PC-9 (cell line): Measurements from ENCODE around the gene LTBP3. TPM values are rescaled to one million over a fixed set of nuclear protein-coding genes. Genes with fewer than 3 reads are reported as not detected.

Experiments used
- BruUV-seq: library from RNA; stranded (reverse); fragments of 400-500 nt; replicated peaks from 2 replicates; lab custom pipeline; 2021; lab: Mats Ljungman, UMichigan
- CTCF ChIA-PET: fragments of 300-600 bp; sonication (Branson Sonifier 250); formaldehyde crosslinking; loops from one replicate; lab custom pipeline; 2022; ENCODE audit warnings: antibody characterized with exemption; lab: Charles Lee
- POLR2A ChIA-PET: fragments of 300-600 bp; sonication (Branson Sonifier 250); formaldehyde crosslinking; loops from one replicate; lab custom pipeline; 2022; ENCODE audit warnings: antibody characterized with exemption; ENCODE audit not compliant: unreplicated experiment; lab: Charles Lee
- DNase-seq, 2 experiments: peaks; one replicate each; pipeline versions ENCODE4 v3.0.0 to v3.0.0-alpha.2; 2015 to 2022; ENCODE audit warnings: mixed read lengths in 1 of 2
- H2AFZ ChIP-seq: fragments of 200-600 bp; sonication (generic); 2 replicates; pipeline ENCODE4 v1.8.1; 2017; ENCODE audit warnings: antibody characterized with exemption
- H3F3A ChIP-seq: fragments of 200-600 bp; sonication (generic); 2 replicates; pipeline ENCODE4 v1.8.1; 2017; ENCODE audit warnings: antibody characterized with exemption, mild to moderate bottlenecking, low read depth; ENCODE audit not compliant: insufficient read depth
- H3K27ac ChIP-seq: fragments of 200-600 bp; sonication (generic); 2 replicates; pipeline ENCODE4 v1.6.1; 2016; ENCODE audit warnings: mixed run types
- H3K27me3 ChIP-seq: fragments of 200-600 bp; sonication (generic); 2 replicates; pipeline ENCODE4 v1.6.1; 2016; ENCODE audit warnings: low read depth, mixed run types; ENCODE audit not compliant: insufficient read depth
- H3K36me3 ChIP-seq: fragments of 200-600 bp; sonication (generic); 2 replicates; pipeline ENCODE4 v1.6.1; 2016; ENCODE audit warnings: low read depth, mixed run types
- H3K4me1 ChIP-seq: fragments of 200-600 bp; sonication (generic); replicated peaks from 2 replicates; pipeline ENCODE4 v1.6.1; 2016; ENCODE audit warnings: mixed run types; ENCODE audit not compliant: insufficient read depth
- H3K4me2 ChIP-seq: fragments of 200-600 bp; sonication (generic); 2 replicates; pipeline ENCODE4 v1.6.1; 2017; ENCODE audit warnings: mixed run types
- H3K4me3 ChIP-seq: fragments of 200-600 bp; sonication (generic); 2 replicates; pipeline ENCODE4 v1.6.1; 2016; ENCODE audit warnings: mixed run types
- H3K79me2 ChIP-seq: fragments of 200-600 bp; sonication (generic); 2 replicates; pipeline ENCODE4 v1.6.1; 2017; ENCODE audit warnings: low read depth, mixed run types
- H3K9me2 ChIP-seq: fragments of 200-600 bp; sonication (generic); 2 replicates; pipeline ENCODE4 v1.8.1; 2017; ENCODE audit warnings: mild to moderate bottlenecking; ENCODE audit not compliant: insufficient read depth
- H3K9me3 ChIP-seq: fragments of 200-600 bp; sonication (generic); 2 replicates; pipeline ENCODE4 v1.8.1; 2016; ENCODE audit warnings: low read depth; ENCODE audit not compliant: insufficient read depth
- H4K20me1 ChIP-seq: fragments of 200-600 bp; sonication (generic); 2 replicates; pipeline ENCODE4 v1.8.1; 2017; ENCODE audit not compliant: insufficient read depth
- EZH2 ChIP-seq: fragments of 200-600 bp; sonication (generic); IDR thresholded peaks from 2 replicates; pipeline ENCODE4 v1.8.0; 2017; ENCODE audit warnings: antibody characterized with exemption, low read depth
- intact Hi-C: fragments of 100-400 bp; cut with micrococcal nuclease; formaldehyde crosslinking; loops from one replicate; pipeline ENCODE4 v1.10.0; 2022; ENCODE audit not compliant: unreplicated experiment
- total RNA-seq: library from RNA; stranded (reverse); gene quantifications from 2 replicates; pipeline ENCODE4 v1.2.3, GENCODE V29; 2021
- TF ChIP-seq, protein P1 (sequence below): fragments of 200-600 bp; sonication (generic); conservative IDR thresholded peaks from 2 replicates; pipeline ENCODE4 v1.6.1; 2017; ENCODE audit warnings: mixed run types, antibody characterized with exemption, mild to moderate bottlenecking, moderate library complexity

Gene LTBP3
- total RNA-seq, 1 experiment from 2014 or later = 455 TPM

GRCh38 chr11:65529475-65530156, 28.5 kb downstream of the LTBP3 start:
- Histone ChIP-seq H3K27ac (no peak overlapping the region), H3K4me2 (no peak overlapping the region), H3K79me2 (peaks cover 17% of the 10 kb centered on the region), H3K9me3 (no peaks in the 10 kb centered on the region), H3K4me3 (no peak overlapping the region), H4K20me1 (peaks cover 8% of the 10 kb centered on the region; the same call in 1 of the 2 replicates), H3F3A (peaks cover 22% of the 10 kb centered on the region; the same call in 1 of the 2 replicates), H3K36me3 (peaks cover 46% of the 10 kb centered on the region; the same call in 1 of the 2 replicates), H2AFZ (no peak overlapping the region), H3K9me2 (no peaks in the 10 kb centered on the region), H3K4me1 (peaks cover 9% of the 10 kb centered on the region; the same call in 1 of the 2 replicates), H3K27me3 (no peaks in the 10 kb centered on the region)
- CTCF ChIA-PET = interaction anchor here (0.6 kb wide), 1 partner anchor 254 kb away, joined by 6 read pairs; no protein-coding TSS in a partner anchor
- no peak for TF ChIP-seq EZH2
- TF ChIP-seq, protein P1, sequence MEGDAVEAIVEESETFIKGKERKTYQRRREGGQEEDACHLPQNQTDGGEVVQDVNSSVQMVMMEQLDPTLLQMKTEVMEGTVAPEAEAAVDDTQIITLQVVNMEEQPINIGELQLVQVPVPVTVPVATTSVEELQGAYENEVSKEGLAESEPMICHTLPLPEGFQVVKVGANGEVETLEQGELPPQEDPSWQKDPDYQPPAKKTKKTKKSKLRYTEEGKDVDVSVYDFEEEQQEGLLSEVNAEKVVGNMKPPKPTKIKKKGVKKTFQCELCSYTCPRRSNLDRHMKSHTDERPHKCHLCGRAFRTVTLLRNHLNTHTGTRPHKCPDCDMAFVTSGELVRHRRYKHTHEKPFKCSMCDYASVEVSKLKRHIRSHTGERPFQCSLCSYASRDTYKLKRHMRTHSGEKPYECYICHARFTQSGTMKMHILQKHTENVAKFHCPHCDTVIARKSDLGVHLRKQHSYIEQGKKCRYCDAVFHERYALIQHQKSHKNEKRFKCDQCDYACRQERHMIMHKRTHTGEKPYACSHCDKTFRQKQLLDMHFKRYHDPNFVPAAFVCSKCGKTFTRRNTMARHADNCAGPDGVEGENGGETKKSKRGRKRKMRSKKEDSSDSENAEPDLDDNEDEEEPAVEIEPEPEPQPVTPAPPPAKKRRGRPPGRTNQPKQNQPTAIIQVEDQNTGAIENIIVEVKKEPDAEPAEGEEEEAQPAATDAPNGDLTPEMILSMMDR = no peak
- BruUV-seq = no TSS peak
- intact Hi-C loops = loop anchor here (5.0 kb wide), 1 partner anchor 43 kb away; the partner anchor contains the start of genes FAM89B and ZNRD2
- DNase-seq = no peak
- POLR2A ChIA-PET = no interaction called here

- CTCF ChIA-PET = interaction anchor here (0.6 kb wide), 1 partner anchor 253 kb away, joined by 6 read pairs; no protein-coding TSS in a partner anchor
- BruUV-seq = no TSS peak
- Histone ChIP-seq H3K9me3 (no peaks in the 10 kb centered on the region), H3K27ac (no peak overlapping the region), H3K79me2 (peaks cover 17% of the 10 kb centered on the region), H3K27me3 (no peaks in the 10 kb centered on the region), H3K36me3 (peaks cover 46% of the 10 kb centered on the region; the same call in 1 of the 2 replicates), H2AFZ (no peak overlapping the region), H3K9me2 (no peaks in the 10 kb centered on the region), H4K20me1 (peaks cover 8% of the 10 kb centered on the region; the same call in 1 of the 2 replicates), H3K4me2 (no peak overlapping the region), H3K4me3 (no peak overlapping the region), H3K4me1 (peaks cover 13% of the 10 kb centered on the region), H3F3A (peaks cover 21% of the 10 kb centered on the region; the same call in 1 of the 2 replicates)
- no peak for DNase-seq
- intact Hi-C loops = loop anchor here (5.0 kb wide), 1 partner anchor 43 kb away; the partner anchor contains the start of genes FAM89B and ZNRD2
- no peak for TF ChIP-seq EZH2
- TF ChIP-seq, protein P1 = no peak
- POLR2A ChIA-PET = interaction anchor here (0.7 kb wide), 1 partner anchor 116 kb away, joined by 8 read pairs; no protein-coding TSS in a partner anchor
These were observed 29.3 kb downstream of the LTBP3 start for GRCh38 chr11:65528819-65529350.

GRCh38 chr11:65526744-65527143, 31.4 kb downstream of the LTBP3 start:
- H3K27ac ChIP-seq = no peak overlapping the region
- no TSS peak for BruUV-seq
- ChIA-PET CTCF (interaction anchor here (0.6 kb wide), 3 partner anchors 12 to 361 kb away, joined by 6 to 9 read pairs (median 6); partner anchors contain the start of gene FAM89B), POLR2A (no interaction called here)
- DNase-seq = no peak
- peaks cover 11% of the 10 kb centered on the region; the same call in 1 of the 2 replicates for H3F3A ChIP-seq
- intact Hi-C loops = loop anchor here (5.0 kb wide), 1 partner anchor 46 kb away; the partner anchor contains the start of genes FAM89B and ZNRD2
- peaks cover 35% of the 10 kb centered on the region; the same call in 1 of the 2 replicates for H3K36me3 ChIP-seq
- no peak overlapping the region for H2AFZ ChIP-seq
- TF ChIP-seq, protein P1 = no peak
- TF ChIP-seq EZH2 = no peak
- H3K4me1 ChIP-seq = peaks cover 13% of the 10 kb centered on the region
- peaks cover 17% of the 10 kb centered on the region for H3K79me2 ChIP-seq
- no peaks in the 10 kb centered on the region for H3K9me2 ChIP-seq
- H3K4me3 ChIP-seq = no peak overlapping the region
- H3K4me2 ChIP-seq = no peak overlapping the region; the same call in 1 of the 2 replicates
- no peaks in the 10 kb centered on the region for H3K27me3 ChIP-seq
- H3K9me3 ChIP-seq = no peaks in the 10 kb centered on the region
- H4K20me1 ChIP-seq = peaks cover 8% of the 10 kb centered on the region; the same call in 1 of the 2 replicates
